GM19328 (cell line): Measurements from ENCODE around the gene SLCO4A1.

Experiments
- ATAC-seq: cut with Tn5 transposase; IDR thresholded peaks from one replicate; pipeline ENCODE4 v1.9.1; 2021; ENCODE audit warnings: mild to moderate bottlenecking, moderate library complexity; ENCODE audit not compliant: unreplicated experiment

SLCO4A1 gene

GRCh38 chr20:62650551-62651284 lies 8.4 kb downstream of the SLCO4A1 start:
- ATAC-seq, result no peak

- peak; percentile 48 for ATAC-seq
These were observed 9.2 kb downstream of the SLCO4A1 start for GRCh38 chr20:62651285-62652021.

GRCh38 chr20:62652041-62652893 lies 10.0 kb downstream of the SLCO4A1 start:
- ATAC-seq, result peak; percentile 55

DNA sequence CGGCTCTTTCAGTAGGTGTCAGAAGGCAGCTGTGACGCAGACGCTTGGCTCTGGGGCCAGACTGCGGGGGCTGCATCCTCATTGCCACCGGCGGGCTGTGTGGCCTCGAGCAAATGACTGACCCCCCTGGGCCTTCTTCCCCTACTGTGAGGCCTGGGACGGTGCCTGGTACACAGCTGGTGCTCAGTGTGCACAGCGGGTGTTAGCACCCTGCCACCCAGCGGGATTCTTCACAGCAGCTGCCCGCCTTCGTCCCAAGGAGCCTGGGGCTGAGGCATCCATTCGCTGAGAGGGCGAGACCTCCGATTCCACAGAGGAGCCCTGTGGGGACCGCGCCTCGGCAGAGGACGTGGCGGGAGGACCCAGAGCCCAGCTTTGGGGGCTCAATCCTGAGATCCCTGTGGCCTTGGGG lies 10.6 kb downstream of the SLCO4A1 start:
- no peak for ATAC-seq

DNA sequence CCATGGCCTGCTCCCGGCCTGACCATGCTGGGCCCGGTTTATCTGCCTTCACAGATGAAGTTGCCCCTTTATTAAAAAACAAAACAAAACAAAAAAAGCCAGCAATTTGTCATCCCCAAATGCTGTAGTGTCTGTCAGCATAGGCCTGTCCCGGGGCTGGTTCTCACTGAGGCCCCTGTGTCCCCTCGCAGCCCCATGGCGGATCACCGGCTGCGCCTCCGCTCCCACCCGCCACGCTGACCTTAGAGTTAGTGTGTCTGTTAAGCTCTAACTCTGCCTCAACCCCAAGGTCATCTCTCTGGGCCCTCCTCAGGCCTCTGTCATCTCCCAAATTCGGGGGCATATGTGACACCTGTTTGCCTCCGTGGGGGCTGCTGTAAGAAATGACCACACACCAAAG lies 11.1 kb downstream of the SLCO4A1 start:
- no peak for ATAC-seq

- ATAC-seq, result no peak
These were observed 11.8 kb downstream of the SLCO4A1 start for GRCh38 chr20:62653951-62654685.

GRCh38 chr20:62655282-62656196 lies 13.2 kb downstream of the SLCO4A1 start:
- ATAC-seq, result no peak

GRCh38 chr20:62656197-62656918 lies 14.1 kb downstream of the SLCO4A1 start:
- ATAC-seq, result no peak

GRCh38 chr20:62656919-62657588 lies 14.8 kb downstream of the SLCO4A1 start:
- no peak for ATAC-seq

- no peak for ATAC-seq
These were observed 15.3 kb downstream of the SLCO4A1 start for GRCh38 chr20:62657589-62657942.

- ATAC-seq, result no peak
These were observed 15.7 kb downstream of the SLCO4A1 start for GRCh38 chr20:62657956-62658355.

DNA sequence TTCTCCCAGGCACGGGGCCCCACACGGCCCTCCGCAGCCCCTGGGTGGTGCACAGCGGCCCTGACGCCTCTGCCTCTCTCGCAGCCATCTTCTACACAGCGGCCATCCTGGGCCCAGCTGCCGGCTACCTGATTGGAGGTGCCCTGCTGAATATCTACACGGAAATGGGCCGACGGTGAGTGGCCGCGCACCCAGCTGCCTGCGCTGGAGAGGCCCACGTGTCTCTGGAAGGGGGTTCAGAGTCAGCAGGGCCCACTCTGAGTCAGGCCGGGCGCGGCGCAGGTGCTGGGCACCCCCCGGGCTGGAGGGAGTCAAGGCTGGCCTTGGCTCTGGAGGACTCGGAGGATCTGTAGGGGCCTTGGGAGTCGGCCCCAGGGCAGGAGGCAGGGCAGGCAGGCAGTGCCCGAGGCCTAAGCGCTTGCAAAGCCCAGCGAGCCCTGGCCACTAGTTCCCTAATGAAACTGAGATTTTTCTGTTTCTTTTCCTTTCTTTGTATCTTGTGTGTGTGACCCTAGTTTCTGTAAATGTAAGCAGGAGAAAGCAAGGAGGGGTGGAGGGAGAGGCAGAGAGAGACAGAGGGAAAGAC lies 16.4 kb downstream of the SLCO4A1 start:
- no peak for ATAC-seq

GRCh38 chr20:62659488-62660239 lies 17.4 kb downstream of the SLCO4A1 start:
- ATAC-seq, result no peak

GRCh38 chr20:62660240-62660615 lies 17.9 kb downstream of the SLCO4A1 start:
- no peak for ATAC-seq

GRCh38 chr20:62660768-62661167 lies 18.5 kb downstream of the SLCO4A1 start:
- ATAC-seq, result no peak

DNA sequence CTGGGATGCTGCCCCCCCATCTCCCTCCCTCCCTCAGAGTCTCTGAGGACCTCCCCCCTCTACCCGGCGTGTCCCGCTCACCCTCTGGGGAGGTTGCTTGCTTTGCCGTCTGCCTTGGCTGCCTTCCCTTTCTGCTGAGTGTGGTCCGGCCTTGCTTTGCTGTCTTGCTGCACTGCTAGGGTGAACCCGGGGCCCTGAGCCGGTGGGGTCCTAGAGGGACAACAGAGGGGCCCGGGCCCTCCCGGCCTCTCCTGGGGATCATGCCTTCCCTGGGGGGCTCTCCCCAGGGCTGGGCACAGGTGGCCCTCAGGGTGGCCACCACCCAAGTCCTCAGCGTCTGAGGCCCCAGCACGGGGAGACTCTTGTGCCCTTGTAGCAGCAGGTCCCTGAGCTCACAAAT lies 19.3 kb downstream of the SLCO4A1 start:
- ATAC-seq, result no peak

- ATAC-seq, result no peak
These were observed 20.1 kb downstream of the SLCO4A1 start for GRCh38 chr20:62662422-62662821.
